NB4 (cell line): ENCODE results near the gene ME2.

Experiments
- POLR2A ChIP-seq: IDR thresholded peaks from 2 replicates; pipeline ENCODE4 v1.6.1; 2011; ENCODE audit warnings: mild to moderate bottlenecking; ENCODE audit not compliant: insufficient read length; ENCODE audit errors: extremely low read depth
- TF ChIP-seq, protein P1 (sequence below): IDR thresholded peaks from one replicate; pipeline ENCODE4 v1.5.1; 2012; ENCODE audit warnings: low read depth, low read length
- TF ChIP-seq, protein P2 (sequence below): IDR thresholded peaks from 2 replicates; pipeline ENCODE4 v1.6.1; 2011; ENCODE audit warnings: low read depth, low read length

DNA sequence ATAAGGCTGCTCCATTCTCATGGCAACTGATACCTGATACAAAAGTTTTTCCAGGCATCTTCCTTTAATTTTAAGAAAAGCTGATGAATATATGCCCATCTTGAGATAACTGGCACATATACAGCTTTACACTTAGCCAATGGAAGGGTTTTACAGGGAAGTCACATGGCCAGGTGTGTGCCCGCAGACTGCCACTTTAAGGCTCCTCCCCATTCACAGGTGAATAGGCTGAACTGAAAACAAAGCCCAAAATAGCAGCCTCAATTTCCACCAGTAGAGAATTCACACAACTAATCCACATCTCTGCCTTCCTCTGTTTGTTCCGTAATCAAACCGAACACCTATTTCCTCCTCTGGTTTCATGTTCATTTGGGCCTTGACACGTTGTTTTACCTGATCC lies 9.8 kb upstream of the ME2 start:
- no peak for TF ChIP-seq POLR2A
- TF ChIP-seq, protein P1, sequence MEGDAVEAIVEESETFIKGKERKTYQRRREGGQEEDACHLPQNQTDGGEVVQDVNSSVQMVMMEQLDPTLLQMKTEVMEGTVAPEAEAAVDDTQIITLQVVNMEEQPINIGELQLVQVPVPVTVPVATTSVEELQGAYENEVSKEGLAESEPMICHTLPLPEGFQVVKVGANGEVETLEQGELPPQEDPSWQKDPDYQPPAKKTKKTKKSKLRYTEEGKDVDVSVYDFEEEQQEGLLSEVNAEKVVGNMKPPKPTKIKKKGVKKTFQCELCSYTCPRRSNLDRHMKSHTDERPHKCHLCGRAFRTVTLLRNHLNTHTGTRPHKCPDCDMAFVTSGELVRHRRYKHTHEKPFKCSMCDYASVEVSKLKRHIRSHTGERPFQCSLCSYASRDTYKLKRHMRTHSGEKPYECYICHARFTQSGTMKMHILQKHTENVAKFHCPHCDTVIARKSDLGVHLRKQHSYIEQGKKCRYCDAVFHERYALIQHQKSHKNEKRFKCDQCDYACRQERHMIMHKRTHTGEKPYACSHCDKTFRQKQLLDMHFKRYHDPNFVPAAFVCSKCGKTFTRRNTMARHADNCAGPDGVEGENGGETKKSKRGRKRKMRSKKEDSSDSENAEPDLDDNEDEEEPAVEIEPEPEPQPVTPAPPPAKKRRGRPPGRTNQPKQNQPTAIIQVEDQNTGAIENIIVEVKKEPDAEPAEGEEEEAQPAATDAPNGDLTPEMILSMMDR, result no peak
- TF ChIP-seq, protein P2, sequence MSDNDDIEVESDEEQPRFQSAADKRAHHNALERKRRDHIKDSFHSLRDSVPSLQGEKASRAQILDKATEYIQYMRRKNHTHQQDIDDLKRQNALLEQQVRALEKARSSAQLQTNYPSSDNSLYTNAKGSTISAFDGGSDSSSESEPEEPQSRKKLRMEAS, result no peak
